ENCODE results near the gene GRIK4. TPM values are rescaled to one million over a fixed set of nuclear protein-coding genes. Genes with fewer than 3 reads are reported as not detected.

The GRIK4 gene
- total RNA-seq, 1 donor from 2014 or later = not detected

- no peak for TF ChIP-seq CTCF (IDR thresholded peaks at IDR 0.05)
- H3K9me3 ChIP-seq = no peaks in the 10 kb centered on the region
- no peak overlapping the region for H3K27ac ChIP-seq
- no peaks in the 10 kb centered on the region for H3K36me3 ChIP-seq
- no peaks in the 10 kb centered on the region for H3K4me1 ChIP-seq
- no peak for DNase-seq (ENCODE audit: low spot score in 2 of 2)
- no peaks in the 10 kb centered on the region for H3K27me3 ChIP-seq
- intact Hi-C loops (cut with DNase I) = no loop called here
- H3K4me3 ChIP-seq = no peak overlapping the region
Observed at GRCh38 chr11:120611581-120611980, 100.0 kb downstream of the GRIK4 start.

DNA sequence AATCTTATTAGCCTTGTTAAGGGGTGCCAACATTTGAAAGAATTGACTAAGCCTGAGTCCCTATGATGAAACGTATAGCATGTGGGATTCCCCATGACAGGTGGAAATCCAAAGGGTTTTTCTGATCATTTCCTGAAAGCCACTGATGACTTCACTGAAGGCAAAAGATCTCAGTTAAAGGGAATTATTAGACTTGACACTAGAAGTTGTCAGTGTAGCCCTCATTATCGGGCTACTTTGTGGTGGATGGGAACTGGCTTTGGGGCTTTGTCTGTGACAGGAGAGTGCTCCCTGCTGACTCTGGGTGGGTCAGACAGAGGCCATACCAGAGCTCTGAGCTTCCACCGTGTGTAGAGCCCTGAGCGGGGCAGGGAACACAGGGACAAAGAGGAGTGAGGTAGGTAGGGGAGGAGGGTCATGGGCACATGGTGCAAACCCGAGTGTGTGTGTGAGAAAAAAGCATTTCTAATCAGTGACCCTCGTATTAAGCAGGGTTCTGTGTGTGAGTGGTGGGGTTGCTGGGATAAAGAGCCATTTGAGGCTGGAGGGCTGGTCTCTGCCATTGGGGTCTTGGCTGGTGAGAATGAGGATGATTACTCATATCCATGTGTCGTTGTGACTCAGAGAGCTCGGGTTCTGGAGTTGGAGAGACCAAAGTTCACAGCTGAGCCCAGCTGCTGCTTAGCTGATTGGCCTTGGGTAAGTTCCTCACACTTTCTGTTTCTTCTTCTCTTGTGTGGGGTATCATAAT is 101.1 kb downstream of the GRIK4 start:
- H3K4me1 ChIP-seq = no peaks in the 10 kb centered on the region
- no peak overlapping the region for H3K27ac ChIP-seq
- no peak overlapping the region for H3K4me3 ChIP-seq
- H3K9me3 ChIP-seq = no peaks in the 10 kb centered on the region
- intact Hi-C loops (cut with DNase I) = no loop called here
- DNase-seq (ENCODE audit: low spot score in 2 of 2) = no peak
- no peaks in the 10 kb centered on the region for H3K27me3 ChIP-seq
- no peak for TF ChIP-seq CTCF (IDR thresholded peaks at IDR 0.05)
- H3K36me3 ChIP-seq = no peaks in the 10 kb centered on the region

DNA sequence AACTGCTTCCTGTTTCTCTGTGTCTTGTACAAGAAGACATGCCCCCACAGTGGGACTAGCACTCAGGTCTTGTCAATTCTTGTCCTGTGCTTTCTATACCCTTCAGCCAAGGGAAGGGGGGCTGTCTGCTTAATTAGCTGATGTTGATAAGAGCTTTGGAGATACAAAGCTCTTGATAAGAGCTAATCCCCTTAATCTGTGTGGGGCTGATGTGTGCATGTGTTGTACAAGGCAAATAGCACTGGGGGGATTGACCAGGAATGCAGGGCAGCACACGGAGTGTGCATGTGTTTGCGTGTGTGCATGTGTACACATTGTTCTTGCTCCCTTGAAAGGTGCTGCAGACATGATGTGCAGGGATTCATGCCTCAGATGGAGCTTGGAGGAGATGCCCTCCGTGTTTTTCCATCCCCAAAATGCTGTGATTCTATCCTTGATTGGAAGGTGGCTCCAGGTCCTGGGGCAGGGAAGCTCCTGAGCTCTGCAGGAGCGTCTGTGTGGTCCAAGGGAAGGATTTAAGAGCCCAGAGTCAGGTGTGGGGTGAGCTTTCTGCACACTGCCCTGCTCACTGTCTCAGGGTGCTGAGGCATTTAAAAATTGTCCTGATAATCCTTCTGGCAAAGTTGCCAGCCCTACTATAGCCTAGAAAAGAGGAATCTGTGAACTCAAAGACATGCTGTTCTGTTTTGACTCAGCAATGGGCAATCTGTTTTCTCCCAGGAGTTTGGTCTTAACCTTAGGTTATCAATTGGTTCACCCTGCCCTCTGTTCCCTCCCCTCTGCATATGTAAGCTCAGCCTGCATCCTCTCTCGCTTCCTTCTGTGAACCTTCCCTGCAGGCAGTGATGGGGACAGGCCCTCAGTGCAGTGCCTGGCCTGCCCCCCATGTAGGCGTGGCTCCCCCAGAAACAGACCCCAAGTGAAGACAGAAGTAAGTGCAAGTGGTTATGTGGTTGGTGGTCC is 102.0 kb downstream of the GRIK4 start:
- Histone ChIP-seq H3K27ac (no peak overlapping the region), H3K4me1 (no peaks in the 10 kb centered on the region), H3K4me3 (no peak overlapping the region), H3K27me3 (no peaks in the 10 kb centered on the region), H3K36me3 (no peaks in the 10 kb centered on the region), H3K9me3 (peaks cover 0 to 7% of the 10 kb centered on the region in 2 donors)
- no peak for DNase-seq (ENCODE audit: low spot score in 2 of 2)
- TF ChIP-seq CTCF (IDR thresholded peaks at IDR 0.05) = no peak
- intact Hi-C loops (cut with DNase I) = no loop called here

GRCh38 chr11:120615391-120615790 is 103.8 kb downstream of the GRIK4 start:
- intact Hi-C loops (cut with DNase I) = no loop called here
- Histone ChIP-seq H3K27ac (no peak overlapping the region), H3K27me3 (no peaks in the 10 kb centered on the region), H3K4me3 (no peak overlapping the region), H3K36me3 (no peaks in the 10 kb centered on the region), H3K4me1 (no peaks in the 10 kb centered on the region), H3K9me3 (peaks cover 0 to 9% of the 10 kb centered on the region in 2 donors)
- TF ChIP-seq CTCF (IDR thresholded peaks at IDR 0.05) = no peak
- no peak for DNase-seq (ENCODE audit: low spot score in 2 of 2)

GRCh38 chr11:120618399-120618798 is 106.9 kb downstream of the GRIK4 start:
- DNase-seq (ENCODE audit: low spot score in 2 of 2) = no peak
- Histone ChIP-seq H3K27ac (no peak overlapping the region), H3K4me3 (no peak overlapping the region), H3K27me3 (no peaks in the 10 kb centered on the region), H3K36me3 (no peaks in the 10 kb centered on the region), H3K9me3 (peaks cover 0 to 9% of the 10 kb centered on the region in 2 donors), H3K4me1 (no peaks in the 10 kb centered on the region)
- intact Hi-C loops (cut with DNase I) = no loop called here
- no peak for TF ChIP-seq CTCF (IDR thresholded peaks at IDR 0.05)
